Measurements from ENCODE around the gene TCL1B.

GRCh38 chr14:95739356-95739755, 53.1 kb downstream of the TCL1B start:
- TF ChIP-seq ZBTB48 (tag by site-specific recombination; IDR thresholded peaks at IDR 0.05): no peak
- TF ChIP-seq ZNF274 (IDR thresholded peaks at IDR 0.05; ENCODE audit: low read length): no peak
- no peak for TF ChIP-seq ZNF274 (tag by site-specific recombination; IDR thresholded peaks at IDR 0.05; ENCODE audit: borderline replicate concordance)
